SJSA1 (cell line): ENCODE data around the gene METTL25. TPM values are rescaled to one million over a fixed set of nuclear protein-coding genes. Genes with fewer than 3 reads are reported as not detected.

Experiments
- DNase-seq, 2 experiments: peaks; one replicate each; pipeline ENCODE4 v3.0.0-alpha.2; 2015 to 2020; ENCODE audit warnings: low spot score in 2 of 2, low read depth in 1 of 2
- H3K27ac ChIP-seq: fragments of 250-450 bp; sonication (Bioruptor Pico); 2 replicates; pipeline ENCODE4 v1.5.1; 2020; ENCODE audit warnings: mild to moderate bottlenecking, moderate library complexity
- H3K27me3 ChIP-seq: fragments of 250-450 bp; sonication (Bioruptor Pico); replicated peaks from 2 replicates; pipeline ENCODE4 v1.5.1; 2020; ENCODE audit warnings: mild to moderate bottlenecking, moderate library complexity
- H3K36me3 ChIP-seq: fragments of 250-450 bp; sonication (Bioruptor Pico); 2 replicates; pipeline ENCODE4 v1.5.1; 2020; ENCODE audit warnings: mild to moderate bottlenecking
- H3K4me1 ChIP-seq: fragments of 250-450 bp; sonication (Bioruptor Pico); replicated peaks from 2 replicates; pipeline ENCODE4 v1.6.1; 2021; ENCODE audit warnings: mild to moderate bottlenecking
- H3K4me3 ChIP-seq: fragments of 250-450 bp; sonication (Bioruptor Pico); 2 replicates; pipeline ENCODE4 v1.5.1; 2020; ENCODE audit warnings: mild to moderate bottlenecking
- H3K9me3 ChIP-seq: fragments of 250-450 bp; sonication (Bioruptor Pico); replicated peaks from 2 replicates; pipeline ENCODE4 v1.5.1; 2020; ENCODE audit warnings: mild to moderate bottlenecking
- total RNA-seq: library from RNA; depleted of rRNA; stranded (reverse); fragments of >200 nt; shearing (Covaris generic); gene quantifications from 2 replicates; pipeline ENCODE4 v1.2.3, GENCODE V29; 2014

Gene METTL25
- total RNA-seq, 1 experiment from 2014 or later, result 7.2 TPM

DNA sequence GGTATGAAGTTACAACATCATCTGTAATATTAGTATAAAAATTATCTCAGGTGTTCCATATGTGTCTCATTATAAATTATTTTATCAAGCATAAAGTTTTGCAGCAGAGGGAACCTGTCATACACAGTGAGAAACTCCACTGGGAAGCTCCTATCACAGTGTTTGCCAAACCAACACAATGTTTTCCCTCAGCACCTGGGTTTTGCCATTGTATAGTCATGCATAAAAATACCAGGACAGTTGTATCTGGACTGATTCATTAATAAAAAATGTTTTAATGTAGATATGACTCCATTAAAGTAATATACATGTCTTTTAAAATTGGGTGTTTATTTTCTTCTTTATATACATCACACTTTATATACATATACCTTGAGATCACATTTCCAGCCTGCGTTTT lies 56.6 kb downstream of the METTL25 start:
- Histone ChIP-seq H3K9me3 (no peaks in the 10 kb centered on the region), H3K4me3 (no peak overlapping the region), H3K27ac (no peak overlapping the region), H3K4me1 (no peaks in the 10 kb centered on the region), H3K27me3 (no peaks in the 10 kb centered on the region), H3K36me3 (no peaks in the 10 kb centered on the region)
- DNase-seq, result no peak

DNA sequence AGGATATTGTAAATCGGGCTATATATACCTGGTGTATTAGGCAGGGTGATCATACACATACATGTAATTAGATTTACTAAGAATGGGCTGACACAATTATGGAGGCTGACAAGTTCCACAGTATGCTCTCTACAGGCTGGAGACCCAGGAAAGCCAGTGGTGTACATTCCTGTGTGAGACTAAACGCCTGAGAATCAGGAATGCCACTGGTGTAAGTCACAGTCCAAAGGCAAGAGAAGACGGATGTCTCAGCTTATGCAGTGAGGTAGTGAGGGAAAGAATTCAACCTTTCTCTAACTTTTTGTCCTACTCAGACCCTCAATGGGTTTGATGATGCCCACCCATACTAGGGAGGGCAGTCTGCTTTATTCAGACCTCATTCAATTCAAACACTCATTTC lies 57.1 kb downstream of the METTL25 start:
- DNase-seq, result no peak
- H3K9me3 ChIP-seq, result no peaks in the 10 kb centered on the region
- H3K4me3 ChIP-seq, result no peak overlapping the region
- H3K27ac ChIP-seq, result no peak overlapping the region
- no peaks in the 10 kb centered on the region for H3K36me3 ChIP-seq
- no peaks in the 10 kb centered on the region for H3K27me3 ChIP-seq
- no peaks in the 10 kb centered on the region for H3K4me1 ChIP-seq

DNA sequence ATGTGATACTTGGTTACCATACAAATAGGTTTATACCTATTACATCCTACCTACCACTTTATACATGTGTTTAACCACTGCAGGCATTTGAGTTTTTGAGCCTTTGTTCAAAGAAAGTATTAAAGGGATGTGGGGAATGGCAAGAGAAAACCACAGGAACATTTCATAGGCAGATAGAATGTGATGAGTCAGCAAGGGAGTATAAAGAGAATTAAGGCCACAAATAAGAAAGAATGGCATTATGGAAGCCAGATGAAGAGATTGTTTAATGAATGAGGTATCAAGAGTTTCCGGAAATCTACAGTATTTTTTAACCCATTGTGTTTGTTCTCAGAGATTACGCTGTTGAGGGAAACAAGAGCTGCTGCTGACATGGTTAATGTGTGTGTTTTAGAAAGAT lies 66.9 kb downstream of the METTL25 start:
- no peaks in the 10 kb centered on the region for H3K27me3 ChIP-seq
- no peak overlapping the region for H3K4me3 ChIP-seq
- H3K27ac ChIP-seq, result no peak overlapping the region
- peak in 1 of 2 experiments; percentile 36 for DNase-seq
- no peaks in the 10 kb centered on the region for H3K9me3 ChIP-seq
- no peaks in the 10 kb centered on the region for H3K36me3 ChIP-seq
- peaks cover 6% of the 10 kb centered on the region; the same call in 1 of the 2 replicates for H3K4me1 ChIP-seq

DNA sequence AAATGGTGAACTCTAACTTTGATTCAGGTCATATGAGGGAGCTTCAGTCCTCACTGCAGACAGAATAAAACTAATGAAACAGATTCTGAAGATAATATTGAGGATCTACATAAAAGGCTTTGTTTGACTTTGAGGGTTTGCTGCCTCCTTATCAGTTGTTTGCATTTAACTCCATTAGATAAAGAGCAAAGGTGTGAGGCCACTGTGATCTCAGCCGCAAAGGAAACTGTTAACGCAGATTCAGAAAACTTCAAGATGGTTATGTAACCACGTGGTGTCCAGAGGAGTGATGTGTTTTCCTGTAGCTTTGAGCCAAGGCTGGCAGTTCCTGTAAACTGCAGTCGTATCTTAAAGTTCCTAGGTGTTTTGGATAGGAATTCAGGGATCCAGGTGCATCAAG lies 67.8 kb downstream of the METTL25 start:
- DNase-seq, result no peak
- H3K36me3 ChIP-seq, result no peaks in the 10 kb centered on the region
- no peak overlapping the region for H3K4me3 ChIP-seq
- H3K9me3 ChIP-seq, result no peaks in the 10 kb centered on the region
- H3K4me1 ChIP-seq, result peaks cover 6% of the 10 kb centered on the region; the same call in 1 of the 2 replicates
- no peaks in the 10 kb centered on the region for H3K27me3 ChIP-seq
- H3K27ac ChIP-seq, result no peak overlapping the region

DNA sequence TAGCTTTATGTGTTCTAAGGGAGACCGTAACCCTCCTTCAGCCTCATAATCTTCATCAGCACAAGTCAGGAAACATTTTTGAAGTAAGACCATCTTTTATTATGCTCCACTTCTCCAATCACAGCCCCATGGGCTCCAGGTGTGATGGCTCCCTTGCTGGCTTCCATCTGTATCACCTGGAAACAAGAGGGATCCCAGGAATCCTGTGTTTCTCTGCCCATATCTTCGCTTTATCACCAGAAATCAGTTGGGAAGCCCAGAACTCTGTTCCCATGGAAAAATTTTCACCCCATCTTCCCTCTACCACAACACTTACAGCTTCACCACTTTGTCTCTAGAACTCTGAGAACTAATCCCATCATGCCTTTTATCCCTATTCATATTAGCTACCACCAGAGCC lies 68.3 kb downstream of the METTL25 start:
- Histone ChIP-seq H3K4me3 (no peak overlapping the region), H3K4me1 (peaks cover 6% of the 10 kb centered on the region; the same call in 1 of the 2 replicates), H3K36me3 (no peaks in the 10 kb centered on the region), H3K27me3 (no peaks in the 10 kb centered on the region), H3K9me3 (no peaks in the 10 kb centered on the region), H3K27ac (no peak overlapping the region)
- DNase-seq, result no peak

DNA sequence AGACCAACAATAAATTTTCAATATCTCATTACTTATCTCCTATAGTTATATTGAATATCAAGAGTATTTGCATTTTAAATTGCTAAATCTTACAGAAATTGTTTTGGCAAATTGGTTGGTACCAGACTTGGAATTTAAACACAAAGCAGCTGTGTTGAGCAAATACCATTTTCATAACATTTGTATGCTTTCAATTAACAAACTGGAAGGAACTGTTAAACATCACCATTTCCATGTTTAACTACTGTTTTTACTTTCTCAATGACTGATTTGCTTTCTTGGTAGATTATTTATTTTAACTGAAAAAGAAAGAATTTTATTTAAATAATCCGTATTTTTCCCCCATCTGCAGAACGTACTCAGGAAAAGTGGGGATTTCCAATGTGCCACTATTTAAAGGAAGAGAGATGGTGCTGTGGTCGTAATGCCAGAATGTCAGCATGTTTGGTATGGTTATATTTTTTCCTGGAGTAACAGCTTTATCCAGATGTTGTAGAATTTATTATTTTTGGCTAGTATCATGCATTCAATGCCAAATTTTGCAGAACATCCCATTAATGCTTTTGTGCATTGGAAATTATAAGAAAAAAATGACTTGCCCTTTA lies 72.3 kb downstream of the METTL25 start:
- H3K9me3 ChIP-seq, result no peaks in the 10 kb centered on the region
- H3K27me3 ChIP-seq, result no peaks in the 10 kb centered on the region
- H3K27ac ChIP-seq, result no peak overlapping the region
- no peaks in the 10 kb centered on the region for H3K4me1 ChIP-seq
- H3K4me3 ChIP-seq, result no peak overlapping the region
- no peak for DNase-seq
- no peaks in the 10 kb centered on the region for H3K36me3 ChIP-seq

DNA sequence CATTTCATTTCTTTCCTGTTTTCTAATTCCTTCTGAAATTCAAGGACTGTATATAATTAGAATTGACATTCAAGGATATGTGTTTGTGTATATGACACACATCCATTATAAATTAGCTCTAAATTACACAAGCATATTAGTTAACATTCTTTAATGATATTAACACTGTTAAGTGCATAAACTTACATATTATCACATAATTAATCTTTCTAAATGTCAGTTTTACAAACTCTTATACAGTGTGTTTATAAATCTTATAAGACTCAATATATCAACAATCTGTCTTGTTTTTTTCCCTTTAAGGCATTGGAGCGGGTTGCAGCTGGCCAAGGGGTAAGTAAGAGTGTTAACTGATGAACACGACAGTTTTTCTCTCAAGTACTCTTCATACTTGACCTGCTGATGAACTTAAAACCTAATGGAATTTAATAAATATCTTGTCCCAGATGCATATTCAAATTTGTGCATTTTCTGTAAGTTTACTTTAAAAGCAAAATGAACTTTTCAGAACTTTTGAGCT lies 76.1 kb downstream of the METTL25 start:
- Histone ChIP-seq H3K4me3 (no peak overlapping the region), H3K4me1 (no peaks in the 10 kb centered on the region), H3K27ac (no peak overlapping the region), H3K27me3 (no peaks in the 10 kb centered on the region), H3K9me3 (no peaks in the 10 kb centered on the region), H3K36me3 (no peaks in the 10 kb centered on the region)
- no peak for DNase-seq

DNA sequence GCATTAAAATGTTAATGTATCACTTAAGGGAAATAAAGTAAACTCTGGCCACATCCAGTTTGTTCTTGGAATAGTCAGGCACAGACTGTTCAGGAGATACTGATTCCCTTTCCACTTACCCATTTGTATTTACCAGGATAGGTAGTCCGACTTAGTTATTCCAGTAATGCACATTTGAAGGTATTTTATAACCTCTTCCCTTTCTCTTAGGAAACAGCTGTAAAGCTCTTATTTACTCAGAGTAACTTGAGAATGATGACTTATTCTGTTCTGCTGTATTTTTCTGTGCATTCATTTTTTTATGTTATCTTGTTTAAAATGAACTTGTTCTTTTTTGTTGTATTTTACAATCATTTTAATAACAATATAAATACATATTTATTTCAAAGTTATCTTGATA lies 78.0 kb downstream of the METTL25 start:
- DNase-seq, result no peak
- no peak overlapping the region for H3K27ac ChIP-seq
- no peak overlapping the region for H3K4me3 ChIP-seq
- no peaks in the 10 kb centered on the region for H3K36me3 ChIP-seq
- H3K4me1 ChIP-seq, result no peaks in the 10 kb centered on the region
- no peaks in the 10 kb centered on the region for H3K9me3 ChIP-seq
- no peaks in the 10 kb centered on the region for H3K27me3 ChIP-seq

DNA sequence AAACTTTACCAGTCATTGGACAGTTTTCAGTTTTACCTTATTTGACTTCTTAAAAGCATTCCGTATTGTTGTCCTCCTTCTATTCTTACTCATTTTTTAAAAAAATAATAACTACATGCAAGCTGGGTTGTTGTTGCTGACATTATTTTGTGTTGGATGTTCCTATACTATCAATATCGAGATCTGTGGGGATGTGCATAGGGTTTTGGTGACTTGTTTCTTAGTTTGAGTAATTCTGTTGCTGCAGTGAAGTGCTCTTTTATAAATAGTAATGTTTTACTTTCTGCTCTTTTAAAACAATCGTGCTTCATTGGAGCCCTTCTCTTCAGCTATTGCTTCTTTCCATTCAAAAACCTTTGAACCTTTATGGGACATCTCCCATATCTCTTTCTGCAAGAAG lies 79.4 kb downstream of the METTL25 start:
- no peak for DNase-seq
- Histone ChIP-seq H3K27me3 (no peaks in the 10 kb centered on the region), H3K9me3 (no peaks in the 10 kb centered on the region), H3K36me3 (no peaks in the 10 kb centered on the region), H3K4me3 (no peak overlapping the region), H3K4me1 (no peaks in the 10 kb centered on the region), H3K27ac (no peak overlapping the region)

DNA sequence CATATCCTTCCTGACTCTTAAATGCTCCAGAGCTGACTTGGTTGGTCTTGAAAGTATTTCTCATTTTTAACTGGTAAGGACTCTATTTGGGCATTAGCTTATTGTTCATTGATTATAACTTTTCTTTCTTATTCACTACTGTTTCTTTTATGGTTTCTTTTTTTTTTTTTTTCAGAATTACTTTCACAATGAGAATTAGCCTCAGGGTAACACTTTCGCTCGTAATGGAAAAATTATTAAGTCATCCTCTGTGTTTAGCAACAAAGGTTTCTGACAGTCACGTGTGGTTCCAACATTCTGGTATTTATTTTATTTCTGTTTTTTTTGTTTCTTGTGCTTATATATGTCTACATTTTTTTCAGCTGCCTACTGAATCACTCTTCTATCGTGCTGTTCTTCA lies 80.0 kb downstream of the METTL25 start:
- no peak overlapping the region for H3K27ac ChIP-seq
- no peak for DNase-seq
- H3K4me1 ChIP-seq, result no peaks in the 10 kb centered on the region
- H3K9me3 ChIP-seq, result no peaks in the 10 kb centered on the region
- H3K4me3 ChIP-seq, result no peak overlapping the region
- H3K36me3 ChIP-seq, result no peaks in the 10 kb centered on the region
- no peaks in the 10 kb centered on the region for H3K27me3 ChIP-seq

DNA sequence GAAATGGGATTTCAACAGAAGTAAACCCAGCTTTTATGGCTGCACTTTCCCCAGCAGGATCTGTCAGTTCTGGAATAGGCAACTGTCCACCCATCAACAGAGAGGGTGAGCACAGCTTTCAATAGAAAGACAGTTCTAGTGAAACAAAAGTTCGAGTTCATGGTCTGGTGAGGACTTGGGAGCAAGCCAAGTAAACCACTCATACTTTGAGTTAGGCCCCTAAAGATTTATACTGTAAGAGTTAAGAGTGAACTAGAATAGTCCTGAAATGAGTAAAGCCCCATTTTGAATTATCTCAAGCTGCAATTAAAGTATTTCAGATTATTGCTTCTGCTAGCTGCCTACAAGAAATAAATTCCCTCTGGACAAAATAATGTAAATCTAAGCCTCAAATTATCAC lies 82.6 kb downstream of the METTL25 start:
- Histone ChIP-seq H3K36me3 (no peaks in the 10 kb centered on the region), H3K27me3 (no peaks in the 10 kb centered on the region)
- no peak for DNase-seq

DNA sequence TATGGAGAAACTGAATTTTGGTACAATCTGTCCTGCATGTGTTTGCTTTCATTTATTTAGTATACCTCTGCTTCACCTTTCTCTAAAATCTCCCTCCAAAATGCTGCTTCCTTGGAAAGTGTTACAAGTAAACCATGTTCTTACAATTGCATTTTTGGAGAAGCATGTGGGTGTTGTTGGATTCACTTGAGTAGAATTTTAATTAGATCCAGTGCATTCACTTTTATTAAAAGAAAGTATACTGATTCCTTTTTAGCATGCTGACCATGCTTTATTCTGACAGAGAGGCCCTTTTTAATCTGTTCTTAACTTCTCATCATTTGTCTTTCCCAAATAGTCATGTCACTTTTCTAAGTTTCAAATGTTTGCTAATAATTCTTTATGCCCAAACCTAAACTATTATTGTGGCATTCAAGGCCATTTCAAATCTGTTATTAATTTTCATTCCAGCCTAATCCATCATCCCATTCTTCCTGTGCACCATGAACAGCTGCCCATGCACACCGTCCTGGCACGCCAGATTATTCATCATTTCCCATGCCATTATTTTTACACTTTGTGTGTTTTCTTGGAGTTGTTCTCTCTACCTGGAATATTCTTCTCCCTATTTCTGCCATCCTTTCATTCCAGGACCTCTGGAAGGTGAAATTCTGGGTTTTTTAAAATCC lies 90.7 kb downstream of the METTL25 start:
- H3K9me3 ChIP-seq, result no peaks in the 10 kb centered on the region
- no peak overlapping the region for H3K4me3 ChIP-seq
- no peaks in the 10 kb centered on the region for H3K27me3 ChIP-seq
- no peaks in the 10 kb centered on the region for H3K36me3 ChIP-seq
- no peak for DNase-seq
- no peaks in the 10 kb centered on the region for H3K4me1 ChIP-seq
- no peak overlapping the region for H3K27ac ChIP-seq

More for the DNA sequence above, 82.6 kb downstream of the METTL25 start:
- no peak overlapping the region for H3K27ac ChIP-seq
- no peaks in the 10 kb centered on the region for H3K4me1 ChIP-seq
- H3K9me3 ChIP-seq, result no peaks in the 10 kb centered on the region
- H3K4me3 ChIP-seq, result no peak overlapping the region

DNA sequence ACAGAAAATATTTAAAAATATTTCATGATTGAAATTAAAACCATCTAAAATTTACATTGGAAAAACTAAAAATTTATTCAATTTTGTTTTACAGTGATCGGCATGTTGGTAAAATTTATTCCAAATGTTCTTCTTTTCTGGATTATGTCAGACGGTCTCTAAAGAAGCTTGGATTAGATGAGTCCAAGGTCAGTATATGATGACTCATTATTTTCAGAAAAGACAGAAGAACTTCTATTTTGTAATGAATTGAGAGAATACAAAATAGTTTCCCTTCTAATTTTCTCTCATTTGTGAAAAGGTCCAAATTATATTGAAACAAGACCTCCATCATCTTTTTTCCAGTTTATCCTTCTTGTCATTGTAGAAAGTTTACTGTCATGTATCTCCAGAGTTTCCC lies 98.3 kb downstream of the METTL25 start:
- Histone ChIP-seq H3K4me3 (no peak overlapping the region), H3K27me3 (no peaks in the 10 kb centered on the region), H3K27ac (no peak overlapping the region), H3K36me3 (no peaks in the 10 kb centered on the region), H3K9me3 (no peaks in the 10 kb centered on the region), H3K4me1 (no peaks in the 10 kb centered on the region)
- no peak for DNase-seq

DNA sequence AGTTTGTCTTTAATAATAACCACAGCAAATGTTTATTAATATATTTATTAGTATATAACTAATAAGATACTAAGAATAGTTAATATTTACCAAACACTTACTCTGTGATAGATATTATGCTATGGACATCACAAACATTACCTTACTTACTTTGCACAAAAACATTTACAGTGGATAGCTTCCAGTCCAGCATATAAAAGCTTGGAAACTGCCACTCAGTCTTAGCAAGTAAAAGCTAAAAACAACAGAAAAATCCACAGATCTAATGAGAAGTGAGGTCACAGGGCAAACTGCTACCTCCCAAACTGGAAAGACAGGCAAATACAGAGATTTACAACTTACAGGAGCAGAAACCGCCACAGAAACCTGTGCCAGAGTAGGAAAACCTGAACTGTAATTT lies 99.8 kb downstream of the METTL25 start:
- H3K36me3 ChIP-seq, result no peaks in the 10 kb centered on the region
- no peak for DNase-seq
- H3K4me1 ChIP-seq, result no peaks in the 10 kb centered on the region
- H3K4me3 ChIP-seq, result no peak overlapping the region
- H3K9me3 ChIP-seq, result no peaks in the 10 kb centered on the region
- no peak overlapping the region for H3K27ac ChIP-seq
- H3K27me3 ChIP-seq, result no peaks in the 10 kb centered on the region
